ENCODE data around the gene KCNIP4. TPM values are rescaled to one million over a fixed set of nuclear protein-coding genes. Genes with fewer than 3 reads are reported as not detected.

The KCNIP4 gene
- polyA plus RNA-seq, 1 donor (not counting 4 experiments of a cell fraction or from before 2014, with no cell fraction given): 0.07 TPM

- H3K4me1 ChIP-seq (ENCODE audit: control insufficient read depth, extremely low read depth, insufficient read depth, low read length): no peaks in the 10 kb centered on the region
- H3K36me3 ChIP-seq (ENCODE audit: control insufficient read depth in 2 of 2, extremely low read depth in 1 of 2, insufficient read depth in 2 of 2, low read length in 2 of 2): no peaks in the 10 kb centered on the region
- H4K20me1 ChIP-seq (ENCODE audit: control insufficient read depth, extremely low read depth, insufficient read depth, low read length): no peaks in the 10 kb centered on the region
- dilution Hi-C loops (cut with MboI; ENCODE audit: extremely low pct_ligation_motif_present, low sequenced_read_pairs): no loop called here
- no peak overlapping the region for H3K27ac ChIP-seq (ENCODE audit: control insufficient read depth, insufficient read depth, low read length)
- no peaks in the 10 kb centered on the region for H3K9me1 ChIP-seq (ENCODE audit: control insufficient read depth, extremely low read depth, insufficient read depth, low read length)
- H3K9ac ChIP-seq (ENCODE audit: control insufficient read depth, extremely low read depth, insufficient read depth, low read length): no peak overlapping the region
- no peaks in the 10 kb centered on the region for H3K9me3 ChIP-seq (ENCODE audit: control insufficient read depth, low read depth, low read length)
- TF ChIP-seq EZH2 (IDR thresholded peaks at IDR 0.05; ENCODE audit: low read length): no peak
- TF ChIP-seq, protein P1, sequence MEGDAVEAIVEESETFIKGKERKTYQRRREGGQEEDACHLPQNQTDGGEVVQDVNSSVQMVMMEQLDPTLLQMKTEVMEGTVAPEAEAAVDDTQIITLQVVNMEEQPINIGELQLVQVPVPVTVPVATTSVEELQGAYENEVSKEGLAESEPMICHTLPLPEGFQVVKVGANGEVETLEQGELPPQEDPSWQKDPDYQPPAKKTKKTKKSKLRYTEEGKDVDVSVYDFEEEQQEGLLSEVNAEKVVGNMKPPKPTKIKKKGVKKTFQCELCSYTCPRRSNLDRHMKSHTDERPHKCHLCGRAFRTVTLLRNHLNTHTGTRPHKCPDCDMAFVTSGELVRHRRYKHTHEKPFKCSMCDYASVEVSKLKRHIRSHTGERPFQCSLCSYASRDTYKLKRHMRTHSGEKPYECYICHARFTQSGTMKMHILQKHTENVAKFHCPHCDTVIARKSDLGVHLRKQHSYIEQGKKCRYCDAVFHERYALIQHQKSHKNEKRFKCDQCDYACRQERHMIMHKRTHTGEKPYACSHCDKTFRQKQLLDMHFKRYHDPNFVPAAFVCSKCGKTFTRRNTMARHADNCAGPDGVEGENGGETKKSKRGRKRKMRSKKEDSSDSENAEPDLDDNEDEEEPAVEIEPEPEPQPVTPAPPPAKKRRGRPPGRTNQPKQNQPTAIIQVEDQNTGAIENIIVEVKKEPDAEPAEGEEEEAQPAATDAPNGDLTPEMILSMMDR (optimal IDR thresholded peaks at IDR 0.05 in 1 of 3, IDR thresholded peaks at IDR 0.05 in 1 of 3, conservative IDR thresholded peaks at IDR 0.05 in 1 of 3; ENCODE audit: extremely low read depth in 1 of 3, insufficient read depth in 2 of 3, low read length in 3 of 3): no peak
- no peak for FAIRE-seq
- no peak overlapping the region for H3K4me2 ChIP-seq (ENCODE audit: control insufficient read depth, extremely low read depth, insufficient read depth, low read depth, low read length)
- no peaks in the 10 kb centered on the region for H3K79me2 ChIP-seq (ENCODE audit: control insufficient read depth, insufficient read depth, low read length)
- no peak overlapping the region for H3K4me3 ChIP-seq (ENCODE audit: control insufficient read depth in 2 of 3, extremely low read depth in 1 of 3, insufficient read depth in 2 of 3, low read depth in 1 of 3, low read length in 3 of 3)
- no peak overlapping the region for H2AFZ ChIP-seq (ENCODE audit: control insufficient read depth, low read length)
- no peaks in the 10 kb centered on the region for H3K27me3 ChIP-seq (ENCODE audit: control insufficient read depth, extremely low read depth, insufficient read depth, low read length)
- DNase-seq (ENCODE audit: low read depth, low spot score): no peak
Observed at GRCh38 chr4:20944451-20944850, 1004.1 kb downstream of the KCNIP4 start.

GRCh38 chr4:20938204-20938603 is 1010.4 kb downstream of the KCNIP4 start:
- Histone ChIP-seq H3K9me3 (ENCODE audit: control insufficient read depth, low read depth, low read length) (no peaks in the 10 kb centered on the region), H3K79me2 (ENCODE audit: control insufficient read depth, insufficient read depth, low read length) (no peaks in the 10 kb centered on the region), H3K4me1 (ENCODE audit: control insufficient read depth, extremely low read depth, insufficient read depth, low read length) (no peaks in the 10 kb centered on the region), H3K27ac (ENCODE audit: control insufficient read depth, insufficient read depth, low read length) (no peak overlapping the region), H2AFZ (ENCODE audit: control insufficient read depth, low read length) (no peak overlapping the region), H3K4me3 (ENCODE audit: control insufficient read depth in 2 of 3, extremely low read depth in 1 of 3, insufficient read depth in 2 of 3, low read depth in 1 of 3, low read length in 3 of 3) (no peak overlapping the region), H3K9ac (ENCODE audit: control insufficient read depth, extremely low read depth, insufficient read depth, low read length) (no peak overlapping the region), H3K4me2 (ENCODE audit: control insufficient read depth, extremely low read depth, insufficient read depth, low read depth, low read length) (no peak overlapping the region), H3K9me1 (ENCODE audit: control insufficient read depth, extremely low read depth, insufficient read depth, low read length) (no peaks in the 10 kb centered on the region), H3K36me3 (ENCODE audit: control insufficient read depth in 2 of 2, extremely low read depth in 1 of 2, insufficient read depth in 2 of 2, low read length in 2 of 2) (no peaks in the 10 kb centered on the region), H4K20me1 (ENCODE audit: control insufficient read depth, extremely low read depth, insufficient read depth, low read length) (no peaks in the 10 kb centered on the region), H3K27me3 (ENCODE audit: control insufficient read depth, extremely low read depth, insufficient read depth, low read length) (no peaks in the 10 kb centered on the region)
- dilution Hi-C loops (cut with MboI; ENCODE audit: extremely low pct_ligation_motif_present, low sequenced_read_pairs): no loop called here
- TF ChIP-seq, protein P1 (optimal IDR thresholded peaks at IDR 0.05 in 1 of 3, IDR thresholded peaks at IDR 0.05 in 1 of 3, conservative IDR thresholded peaks at IDR 0.05 in 1 of 3; ENCODE audit: extremely low read depth in 1 of 3, insufficient read depth in 2 of 3, low read length in 3 of 3): no peak
- no peak for TF ChIP-seq EZH2 (IDR thresholded peaks at IDR 0.05; ENCODE audit: low read length)
- FAIRE-seq (no peak), DNase-seq (ENCODE audit: low read depth, low spot score) (no peak)

All from keratinocyte (primary cell).